ENCODE results near the gene CSTPP1.

DNA sequence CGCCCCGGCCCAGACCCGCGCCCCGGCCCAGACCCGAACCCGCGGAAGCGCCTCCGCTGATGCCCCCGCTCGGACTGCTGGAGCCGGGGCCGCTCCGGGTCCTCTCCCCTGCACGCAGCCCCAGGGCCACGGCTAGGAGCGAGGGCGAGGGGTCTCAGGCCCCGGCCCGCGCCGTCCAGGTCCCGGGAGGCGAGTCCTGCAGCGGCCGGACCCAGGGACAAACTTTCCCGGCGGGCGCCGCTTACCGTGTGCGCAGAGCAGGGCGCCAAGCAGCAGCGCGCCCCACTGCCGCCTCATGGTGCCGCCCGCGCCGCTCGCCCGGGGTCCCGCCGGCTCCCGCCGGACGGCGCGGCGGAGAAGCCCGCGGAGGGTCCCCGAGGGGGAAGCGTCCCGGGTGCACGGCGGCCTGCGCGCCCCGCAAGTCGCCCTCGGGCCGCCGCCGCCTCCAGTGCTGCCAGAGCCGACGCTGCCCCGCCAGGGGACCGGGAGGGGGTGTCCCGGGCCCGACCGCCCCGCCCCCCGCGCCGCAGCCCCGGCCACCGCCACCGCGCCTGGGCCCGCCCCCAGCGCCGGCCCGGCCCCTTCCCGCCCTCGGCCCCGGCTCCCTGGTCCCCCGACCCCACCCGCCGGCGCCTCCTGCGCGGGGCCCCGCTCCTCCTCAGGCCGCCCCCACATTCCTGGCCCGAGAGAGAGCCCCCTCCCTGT is 18.3 kb upstream of the CSTPP1 start, which contains the start of gene LRP4:
- TF ChIP-seq, protein P1, sequence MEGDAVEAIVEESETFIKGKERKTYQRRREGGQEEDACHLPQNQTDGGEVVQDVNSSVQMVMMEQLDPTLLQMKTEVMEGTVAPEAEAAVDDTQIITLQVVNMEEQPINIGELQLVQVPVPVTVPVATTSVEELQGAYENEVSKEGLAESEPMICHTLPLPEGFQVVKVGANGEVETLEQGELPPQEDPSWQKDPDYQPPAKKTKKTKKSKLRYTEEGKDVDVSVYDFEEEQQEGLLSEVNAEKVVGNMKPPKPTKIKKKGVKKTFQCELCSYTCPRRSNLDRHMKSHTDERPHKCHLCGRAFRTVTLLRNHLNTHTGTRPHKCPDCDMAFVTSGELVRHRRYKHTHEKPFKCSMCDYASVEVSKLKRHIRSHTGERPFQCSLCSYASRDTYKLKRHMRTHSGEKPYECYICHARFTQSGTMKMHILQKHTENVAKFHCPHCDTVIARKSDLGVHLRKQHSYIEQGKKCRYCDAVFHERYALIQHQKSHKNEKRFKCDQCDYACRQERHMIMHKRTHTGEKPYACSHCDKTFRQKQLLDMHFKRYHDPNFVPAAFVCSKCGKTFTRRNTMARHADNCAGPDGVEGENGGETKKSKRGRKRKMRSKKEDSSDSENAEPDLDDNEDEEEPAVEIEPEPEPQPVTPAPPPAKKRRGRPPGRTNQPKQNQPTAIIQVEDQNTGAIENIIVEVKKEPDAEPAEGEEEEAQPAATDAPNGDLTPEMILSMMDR (IDR thresholded peaks at IDR 0.05), result no peak; the same call in 1 of the 2 replicates
- TF ChIP-seq ZFX (IDR thresholded peaks at IDR 0.05; ENCODE audit: borderline replicate concordance), result no peak

All from 22Rv1 (cell line).